ENCODE data around the gene UGT1A6.

Gene UGT1A6

DNA sequence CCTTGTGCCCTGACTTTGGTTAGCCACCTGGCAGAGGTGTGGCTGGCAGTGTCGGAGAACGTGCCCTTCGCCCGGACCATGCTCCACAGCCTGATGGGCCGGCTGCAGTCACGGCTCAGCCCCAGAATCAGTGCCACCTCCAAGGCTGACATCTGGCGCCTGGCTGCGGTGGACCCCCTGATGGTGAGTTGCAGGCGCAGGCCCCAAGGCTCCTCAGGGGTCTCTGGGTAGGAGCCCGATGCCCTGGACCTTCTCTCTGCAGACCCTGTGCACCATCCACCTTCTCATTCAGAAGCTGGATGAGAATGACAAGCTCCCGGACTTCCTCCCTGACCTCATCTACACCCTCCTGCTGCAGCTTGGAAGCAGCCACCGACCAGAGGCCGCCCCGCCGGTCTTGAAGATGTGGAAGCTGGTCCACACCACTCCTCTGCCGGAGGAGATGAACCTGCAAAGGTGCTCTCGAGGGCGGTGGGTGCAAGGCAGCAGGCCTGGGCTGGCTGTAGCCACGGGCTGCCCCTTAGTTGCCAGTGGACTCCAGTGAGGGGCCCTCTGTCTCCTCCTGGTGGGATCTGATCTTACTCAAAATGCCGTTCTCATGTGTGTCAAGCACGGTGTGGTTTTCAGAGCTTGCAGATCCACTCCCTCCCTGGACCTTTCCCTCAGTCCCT is 129.5 kb downstream of the UGT1A6 start:
- no peak for DNase-seq
